GM12878 (cell line): ENCODE results near the gene HOXA1. TPM values are rescaled to one million over a fixed set of nuclear protein-coding genes. Genes with fewer than 3 reads are reported as not detected.
A peak's percentile ranks its signal among the peaks of the same experiment; 100 is the strongest.

Source experiments
- ATAC-seq: fragments of 200-7000 bp; cut with Tn5 transposase; 3 replicates; pipeline ENCODE4 v1.9.1; 2020; ENCODE audit warnings: mild to moderate bottlenecking, moderate library complexity
- BruUV-seq: library from RNA; stranded (reverse); fragments of 400-500 nt; replicated peaks from 2 replicates; lab custom pipeline; 2021; lab: Mats Ljungman, UMichigan
- CTCF ChIA-PET: fragments of 300-600 bp; sonication (Branson Sonifier 250); formaldehyde crosslinking; extraction: SDS; loops from one replicate; lab custom pipeline; 2021; ENCODE audit warnings: inconsistent platforms; lab: Yijun Ruan, JAX
- POLR2A ChIA-PET: fragments of 350-600 bp; formaldehyde crosslinking; extraction: SDS; loops from one replicate; lab custom pipeline; 2021; ENCODE audit warnings: inconsistent platforms; lab: Charles Lee
- RAD21 ChIA-PET: fragments of 300-600 bp; sonication (Branson Sonifier 250); formaldehyde crosslinking; loops from one replicate; lab custom pipeline; 2023; ENCODE audit warnings: antibody characterized with exemption; ENCODE audit not compliant: unreplicated experiment; lab: Charles Lee
- SMC1A ChIA-PET: fragments of 300-600 bp; sonication (Branson Sonifier 250); formaldehyde crosslinking; loops from one replicate; lab custom pipeline; 2023; ENCODE audit not compliant: unreplicated experiment, uncharacterized antibody; lab: Charles Lee
- DNase-seq: peaks from one replicate; pipeline ENCODE4 v3.0.0-alpha.2; 2011; ENCODE audit warnings: low read depth, low spot score
- FAIRE-seq: peaks from 3 replicates; lab custom pipeline; 2011; peaks lifted over from hg19 to GRCh38; lab: Jason Lieb, UNC
- H2AFZ ChIP-seq: 2 replicates; pipeline ENCODE4 v1.6.0; 2011; ENCODE audit warnings: low read depth, low read length, control low read depth; ENCODE audit not compliant: control insufficient read depth
- H3K27ac ChIP-seq: 2 replicates; pipeline ENCODE4 v1.5.1; 2011; ENCODE audit warnings: control low read depth; ENCODE audit not compliant: control insufficient read depth, insufficient read depth
- H3K27me3 ChIP-seq, 2 experiments: replicated peaks in 1 of 2; 2 replicates each; pipeline versions ENCODE4 v1.6.0 to v1.6.1; 2011; ENCODE audit warnings: low read length in 1 of 2; ENCODE audit not compliant: control insufficient read depth in 2 of 2, insufficient read depth in 2 of 2
- H3K36me3 ChIP-seq, 2 experiments: 2 replicates each; pipeline ENCODE4 v1.5.1; 2011; ENCODE audit warnings: low read length in 1 of 2; ENCODE audit not compliant: control insufficient read depth in 2 of 2, insufficient read depth in 2 of 2
- H3K4me1 ChIP-seq: 2 replicates; pipeline ENCODE4 v1.6.1; 2011; ENCODE audit warnings: mild to moderate bottlenecking, low read length, moderate library complexity, mixed read lengths; ENCODE audit not compliant: control insufficient read depth, insufficient read depth
- H3K4me2 ChIP-seq: 2 replicates; pipeline ENCODE4 v1.6.0; 2011; ENCODE audit warnings: control low read depth; ENCODE audit not compliant: control insufficient read depth, insufficient read depth
- H3K4me3 ChIP-seq: fragments of 200-600 bp; sonication (generic); 2 replicates; pipeline ENCODE4 v1.5.1; 2016
- H3K79me2 ChIP-seq: 2 replicates; pipeline ENCODE4 v1.6.0; 2011; ENCODE audit warnings: low read length; ENCODE audit not compliant: control insufficient read depth, insufficient read depth
- H3K9ac ChIP-seq: 2 replicates; pipeline ENCODE4 v1.8.0; 2011; ENCODE audit warnings: low read length, control low read depth, mixed read lengths; ENCODE audit not compliant: control insufficient read depth, insufficient read depth
- H3K9me3 ChIP-seq: replicated peaks from 3 replicates; pipeline ENCODE4 v1.5.1; 2011; ENCODE audit warnings: mild to moderate bottlenecking, low read length; ENCODE audit not compliant: control insufficient read depth, insufficient read depth
- H4K20me1 ChIP-seq: 2 replicates; pipeline ENCODE4 v1.6.0; 2011; ENCODE audit not compliant: control insufficient read depth, insufficient read depth
- CHD1 ChIP-seq: IDR thresholded peaks from 2 replicates; pipeline ENCODE4 v1.6.1; 2012; ENCODE audit warnings: low read depth, low read length, improper control_type of control experiment
- EZH2 ChIP-seq: IDR thresholded peaks from 2 replicates; pipeline ENCODE4 v1.6.1; 2012; ENCODE audit warnings: low read depth, mild to moderate bottlenecking, control low read depth, inconsistent platforms, low read length, borderline replicate concordance; ENCODE audit not compliant: control insufficient read depth
- FOXK2 ChIP-seq: fragments of 450-650 bp; IDR thresholded peaks from 2 replicates; pipeline ENCODE4 v1.6.1; 2017; ENCODE audit warnings: mild to moderate bottlenecking, moderate library complexity
- IKZF1 ChIP-seq: fragments of 450-650 bp; conservative IDR thresholded peaks from 2 replicates; pipeline ENCODE4 v1.6.1; 2017; ENCODE audit warnings: antibody characterized with exemption, mild to moderate bottlenecking
- IRF4 ChIP-seq: IDR thresholded peaks from 2 replicates; pipeline ENCODE4 v1.6.1; 2011; ENCODE audit warnings: low read depth, low read length
- MEF2B ChIP-seq: fragments of 450-650 bp; IDR thresholded peaks from 2 replicates; pipeline ENCODE4 v1.6.1; 2018; ENCODE audit warnings: mild to moderate bottlenecking, moderate library complexity; ENCODE audit not compliant: partially characterized antibody, poor library complexity, severe bottlenecking
- MTA2 ChIP-seq: fragments of 450-650 bp; IDR thresholded peaks from 2 replicates; pipeline ENCODE4 v1.6.1; 2016; ENCODE audit warnings: low read depth, mild to moderate bottlenecking, moderate library complexity
- NFYB ChIP-seq: IDR thresholded peaks from 2 replicates; pipeline ENCODE4 v1.6.1; 2011; ENCODE audit warnings: low read depth, mild to moderate bottlenecking, low read length, improper control_type of control experiment, moderate library complexity; ENCODE audit not compliant: insufficient read depth
- POLR2A ChIP-seq: IDR thresholded peaks from 2 replicates; pipeline ENCODE4 v1.6.1; 2011; ENCODE audit warnings: low read depth, mild to moderate bottlenecking, low read length
- SIN3A ChIP-seq: IDR thresholded peaks from 2 replicates; pipeline ENCODE4 v1.6.1; 2012; ENCODE audit warnings: low read depth, low read length, improper control_type of control experiment
- SREBF2 ChIP-seq: IDR thresholded peaks from 2 replicates; pipeline ENCODE4 v1.6.1; 2012; ENCODE audit warnings: mild to moderate bottlenecking, low read length
- STAT3 ChIP-seq: IDR thresholded peaks from 2 replicates; pipeline ENCODE4 v1.6.1; 2011; ENCODE audit warnings: low read depth, low read length, improper control_type of control experiment
- TAF1 ChIP-seq: IDR thresholded peaks from 2 replicates; pipeline ENCODE4 v1.6.1; 2011; ENCODE audit warnings: mild to moderate bottlenecking, low read depth, low read length, borderline replicate concordance
- TARDBP ChIP-seq: IDR thresholded peaks from 2 replicates; pipeline ENCODE4 v1.6.1; 2016; ENCODE audit warnings: borderline replicate concordance
- TBL1XR1 ChIP-seq: IDR thresholded peaks from 2 replicates; pipeline ENCODE4 v1.6.1; 2012; ENCODE audit warnings: low read depth, low read length, improper control_type of control experiment
- TCF12 ChIP-seq: IDR thresholded peaks from 2 replicates; pipeline ENCODE4 v1.6.1; 2011; ENCODE audit warnings: low read depth, mild to moderate bottlenecking, low read length
- YBX1 ChIP-seq: fragments of 450-650 bp; IDR thresholded peaks from 2 replicates; pipeline ENCODE4 v1.6.1; 2016; ENCODE audit warnings: antibody characterized with exemption
- YY1 ChIP-seq: IDR thresholded peaks from 2 replicates; pipeline ENCODE4 v1.6.1; 2011; ENCODE audit warnings: low read depth, mild to moderate bottlenecking, low read length
- ZNF24 ChIP-seq: fragments of 450-650 bp; IDR thresholded peaks from 2 replicates; pipeline ENCODE4 v1.6.1; 2017; ENCODE audit warnings: antibody characterized with exemption, mild to moderate bottlenecking
- WGBS: methylation state at CpG from one replicate; pipeline ENCODE4 v1.1.6; 2016; ENCODE audit warnings: low lambda C conversion rate; ENCODE audit not compliant: insufficient replicate concordance, insufficient coverage; ENCODE audit errors: missing lambda C conversion rate; 5-methylcytosine and 5-hydroxymethylcytosine counted together
- in situ Hi-C: fragments of 300-500 bp; cut with MboI; formaldehyde crosslinking; loops from 9 replicates; pipeline ENCODE4 v1.14.3; 2018; ENCODE audit warnings: mixed read lengths
- intact Hi-C: fragments of 100-400 bp; cut with micrococcal nuclease; formaldehyde crosslinking; loops from one replicate; pipeline ENCODE4 v1.14.2; 2022; ENCODE audit not compliant: unreplicated experiment
- polyA plus RNA-seq, 11 experiments: library from polyadenylated mRNA; depleted of rRNA in 4 of 11; unstranded in 6 of 11; stranded (reverse) in 5 of 11; fragments of >200 nt; fragmentation: Nextera tagmentation in 4 of 11; fragmentation: Illumina TruSeq in 1 of 11; extraction: Ambion mirVana in 4 of 11; extraction: Trizol in 1 of 11; gene quantifications; 1 replicate in 1 of 11; 2 replicates in 10 of 11; pipeline versions ENCODE4 v1.2.1 to v1.2.3, GENCODE V29; 2011 to 2016; ENCODE audit warnings: inconsistent platforms in 2 of 11, missing spikeins in 2 of 11, low read depth in 1 of 11
- total RNA-seq, 4 experiments: library from RNA; depleted of rRNA in 3 of 4; stranded (reverse); fragments of >200 nt in 3 of 4; fragmentation: Illumina TruSeq in 1 of 4; extraction: Trizol in 1 of 4; gene quantifications; 2 replicates each; pipeline versions ENCODE4 v1.2.1 to v1.2.3, GENCODE V29; 2013 to 2021
- TF ChIP-seq, protein P1 (sequence below): IDR thresholded peaks from 2 replicates; pipeline ENCODE4 v1.6.1; 2011; ENCODE audit warnings: low read depth, mild to moderate bottlenecking, low read length, moderate library complexity, borderline replicate concordance; ENCODE audit errors: extremely low read depth
- TF ChIP-seq, protein P2 (sequence below): IDR thresholded peaks from 2 replicates; pipeline ENCODE4 v1.6.1; 2011; ENCODE audit warnings: borderline replicate concordance, low read depth, mild to moderate bottlenecking, moderate library complexity, mixed read lengths, low read length; ENCODE audit not compliant: insufficient read depth; ENCODE audit errors: extremely low read length
- TF ChIP-seq, protein P3 (sequence below): IDR thresholded peaks from 2 replicates; pipeline ENCODE4 v1.6.1; 2011; ENCODE audit warnings: borderline replicate concordance, low read depth, mild to moderate bottlenecking, moderate library complexity, low read length; ENCODE audit not compliant: insufficient read depth, poor library complexity, severe bottlenecking

HOXA1 gene
- total and polyA plus RNA-seq, 10 of the 15 experiments (the other 5 are each of a cell fraction or from before 2014, with no cell fraction given): 0.06 to 1.7 (median 0.18) TPM; not detected in 3

DNA sequence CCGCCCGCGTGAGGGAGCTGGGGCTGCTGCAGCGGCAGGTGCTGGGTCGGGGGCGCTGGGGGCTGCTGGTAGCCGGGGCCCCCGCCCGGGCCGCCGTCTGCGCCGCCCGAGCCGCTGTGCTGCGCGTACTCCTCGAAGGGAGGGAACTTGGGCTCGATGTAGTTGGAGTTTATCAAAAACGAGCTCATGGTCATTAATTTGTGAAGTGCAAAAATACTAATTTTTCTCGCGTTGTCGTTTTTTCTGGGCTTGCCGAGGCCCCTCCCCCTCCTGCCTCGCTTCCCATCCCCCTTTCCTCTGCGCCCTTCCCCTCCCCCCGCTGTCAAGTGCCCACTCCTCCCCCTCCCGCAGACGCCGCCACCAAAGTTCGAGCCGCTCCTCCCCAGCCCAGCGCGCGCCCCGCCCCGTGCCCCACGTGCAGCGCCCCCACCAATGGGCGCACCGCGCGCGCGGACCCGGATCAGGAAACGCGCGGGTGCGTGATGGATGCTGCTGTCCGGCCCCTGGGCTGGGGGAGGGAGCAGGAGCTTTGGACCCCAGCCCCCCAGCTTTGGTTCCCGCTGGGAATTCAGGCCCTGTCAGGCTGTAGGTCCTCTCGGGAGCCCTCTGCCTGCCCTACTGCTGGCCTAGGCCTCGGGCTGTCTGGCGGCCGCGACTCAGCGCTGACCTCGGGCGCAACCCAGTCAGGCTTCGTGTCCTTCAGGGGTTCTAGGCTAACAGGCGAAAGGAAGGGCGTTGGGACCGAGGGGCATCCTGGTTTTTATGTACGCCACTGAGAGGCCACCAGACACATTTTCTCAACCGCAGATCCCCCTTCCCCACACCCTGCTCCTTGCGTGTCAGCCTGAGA, 35.0 kb upstream of the HOXA1 start, which contains the start of gene HOXA4:
HOXA4 (minus strand) TSS at position 218 of the 850 bp plus-strand sequence; CDS start at position 194, 24 bp downstream.
- H3K36me3 ChIP-seq: no peaks in the 10 kb centered on the region
- ATAC-seq (no peak), FAIRE-seq (no peak), DNase-seq (no peak)
- no TSS peak for BruUV-seq
- ChIA-PET SMC1A (interaction anchor here (1.1 to 1.2 kb wide), 2 partner anchors 9 to 47 kb away, joined by 3 read pairs; no protein-coding TSS in a partner anchor), POLR2A (no interaction called here), CTCF (interaction anchor here (1.1 kb wide), 1 partner anchor 449 kb away, joined by 3 read pairs; no protein-coding TSS in a partner anchor), RAD21 (interaction anchor here (0.6 to 0.7 kb wide), 2 partner anchors 20 to 33 kb away, joined by 3 read pairs; no protein-coding TSS in a partner anchor)
- no peak within 1 kb of the TSS for H3K9ac ChIP-seq
- no peaks in the 10 kb centered on the region; the same call in 2 of the 3 replicates for H3K9me3 ChIP-seq
- peaks cover under 1 to 2% of the 10 kb centered on the region in 2 experiments; a peak in 2 of 4 replicates for H3K27me3 ChIP-seq
- WGBS: 25% methylated on average over 49 of the region's 67 CpGs
- H3K79me2 ChIP-seq: no peaks in the 10 kb centered on the region
- intact Hi-C loops (no loop called here), in situ Hi-C loops (no loop called here)
- H3K4me2 ChIP-seq: peak within 1 kb of the TSS; percentile 22; the same call in 1 of the 2 replicates
- TF ChIP-seq, protein P1, sequence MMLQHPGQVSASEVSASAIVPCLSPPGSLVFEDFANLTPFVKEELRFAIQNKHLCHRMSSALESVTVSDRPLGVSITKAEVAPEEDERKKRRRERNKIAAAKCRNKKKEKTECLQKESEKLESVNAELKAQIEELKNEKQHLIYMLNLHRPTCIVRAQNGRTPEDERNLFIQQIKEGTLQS: peak; percentile 68; the same call in 1 of the 2 replicates
- TF ChIP-seq TCF12: no peak
- TF ChIP-seq SREBF2: no peak
- TF ChIP-seq TBL1XR1: no peak
- no peak for TF ChIP-seq IKZF1
- TF ChIP-seq SIN3A: no peak
- no peak for TF ChIP-seq NFYB
- peak; percentile 58 for TF ChIP-seq POLR2A
- TF ChIP-seq FOXK2: no peak
- TF ChIP-seq TAF1: no peak
- TF ChIP-seq MEF2B: no peak
- TF ChIP-seq, protein P2, sequence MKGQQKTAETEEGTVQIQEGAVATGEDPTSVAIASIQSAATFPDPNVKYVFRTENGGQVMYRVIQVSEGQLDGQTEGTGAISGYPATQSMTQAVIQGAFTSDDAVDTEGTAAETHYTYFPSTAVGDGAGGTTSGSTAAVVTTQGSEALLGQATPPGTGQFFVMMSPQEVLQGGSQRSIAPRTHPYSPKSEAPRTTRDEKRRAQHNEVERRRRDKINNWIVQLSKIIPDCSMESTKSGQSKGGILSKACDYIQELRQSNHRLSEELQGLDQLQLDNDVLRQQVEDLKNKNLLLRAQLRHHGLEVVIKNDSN: peak; percentile 96
- TF ChIP-seq YBX1: no peak
- TF ChIP-seq, protein P3, sequence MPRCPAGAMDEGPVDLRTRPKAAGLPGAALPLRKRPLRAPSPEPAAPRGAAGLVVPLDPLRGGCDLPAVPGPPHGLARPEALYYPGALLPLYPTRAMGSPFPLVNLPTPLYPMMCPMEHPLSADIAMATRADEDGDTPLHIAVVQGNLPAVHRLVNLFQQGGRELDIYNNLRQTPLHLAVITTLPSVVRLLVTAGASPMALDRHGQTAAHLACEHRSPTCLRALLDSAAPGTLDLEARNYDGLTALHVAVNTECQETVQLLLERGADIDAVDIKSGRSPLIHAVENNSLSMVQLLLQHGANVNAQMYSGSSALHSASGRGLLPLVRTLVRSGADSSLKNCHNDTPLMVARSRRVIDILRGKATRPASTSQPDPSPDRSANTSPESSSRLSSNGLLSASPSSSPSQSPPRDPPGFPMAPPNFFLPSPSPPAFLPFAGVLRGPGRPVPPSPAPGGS: no peak
- TF ChIP-seq TARDBP: no peak
- no peak for TF ChIP-seq CHD1
- no peak for TF ChIP-seq ZNF24
- TF ChIP-seq EZH2: no peak
- TF ChIP-seq YY1: peak; percentile 15; the same call in 1 of the 2 replicates
- TF ChIP-seq MTA2: no peak
- TF ChIP-seq IRF4: no peak
- TF ChIP-seq STAT3: no peak
- H4K20me1 ChIP-seq: no peaks in the 10 kb centered on the region
- H3K4me3 ChIP-seq: no peak within 1 kb of the TSS; the same call in 1 of the 2 replicates
- H3K4me1 ChIP-seq: no peaks in the 10 kb centered on the region; the same call in 1 of the 2 replicates
- peak within 1 kb of the TSS; percentile 75 for H2AFZ ChIP-seq
- no peak within 1 kb of the TSS for H3K27ac ChIP-seq
